ENCODE results near the gene TCF4. TPM values are rescaled to one million over a fixed set of nuclear protein-coding genes. Genes with fewer than 3 reads are reported as not detected.

The TCF4 gene
- total and polyA plus RNA-seq, 2 donors (not counting 1 experiment from before 2014, with no cell fraction given), result 68.5 to 353 TPM

DNA sequence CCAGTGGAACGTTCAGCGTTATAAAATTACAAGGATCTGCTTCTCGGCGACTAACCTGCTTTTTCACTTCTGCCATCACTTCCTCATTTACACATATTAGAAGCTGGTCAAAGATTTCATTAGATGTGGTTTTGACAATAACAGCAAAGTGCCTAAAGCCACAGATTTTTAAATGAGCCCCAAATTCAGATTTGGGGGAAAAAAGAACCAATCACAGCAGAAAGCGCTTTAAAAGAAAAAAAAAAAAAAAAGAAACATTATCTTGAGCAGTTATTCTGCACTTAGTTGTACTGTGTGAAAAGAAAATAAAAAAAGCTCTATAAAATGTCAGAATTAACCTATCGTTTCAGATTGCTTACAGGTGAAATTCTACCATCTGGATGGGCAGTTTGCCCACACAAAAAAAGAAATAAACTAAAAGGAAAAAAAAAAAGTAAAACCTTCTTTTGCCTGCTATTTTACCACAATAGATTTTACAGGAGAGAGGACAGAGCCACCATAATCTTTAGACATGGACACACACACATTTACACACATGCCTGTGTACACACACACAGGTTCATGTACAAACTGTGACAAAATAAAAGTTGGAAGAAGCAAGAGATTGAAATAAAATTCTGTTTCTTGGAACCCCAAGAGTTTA lies 167.2 kb downstream of the TCF4 start:
- Histone ChIP-seq H3K4me3 (ENCODE audit: control extremely low read depth in 1 of 5, extremely low read depth in 1 of 5, insufficient read depth in 1 of 5, low read depth in 2 of 5, low read length in 4 of 5) (peak overlapping the region; percentile 13 to 59 (median 42)), H3K27ac (ENCODE audit: low read length in 2 of 2) (peak overlapping the region; percentile 38 to 85), H3K4me2 (replicated peaks; ENCODE audit: low read depth, low read length, poor library complexity, severe bottlenecking) (peak overlapping the region; percentile 75), H3K9ac (ENCODE audit: low read length) (peak overlapping the region; percentile 67), H4K20me1 (ENCODE audit: control insufficient read depth, insufficient read depth, low read length, poor library complexity, severe bottlenecking) (no peaks in the 10 kb centered on the region), H3K9me3 (ENCODE audit: control extremely low read depth in 1 of 3, control insufficient read depth in 2 of 3, insufficient read depth in 1 of 3, low read length in 2 of 3) (no peaks in the 10 kb centered on the region), H3K27me3 (replicated peaks in 1 of 4; ENCODE audit: control extremely low read depth in 1 of 4, control insufficient read depth in 3 of 4, insufficient read depth in 4 of 4, low read length in 3 of 4) (no peaks in the 10 kb centered on the region), H3K4me1 (ENCODE audit: control insufficient read depth in 2 of 2, insufficient read depth in 2 of 2, low read length in 2 of 2) (peaks cover 36 to 38% of the 10 kb centered on the region in 2 donors), H3K79me2 (ENCODE audit: control insufficient read depth, insufficient read depth, low read length) (no peaks in the 10 kb centered on the region), H3K36me3 (replicated peaks in 1 of 2; ENCODE audit: control extremely low read depth in 1 of 2, control insufficient read depth in 1 of 2, extremely low read depth in 1 of 2, insufficient read depth in 2 of 2, low read length in 1 of 2) (no peaks in the 10 kb centered on the region), H2AFZ (ENCODE audit: insufficient read depth, low read depth, low read length, poor library complexity, severe bottlenecking) (peak overlapping the region; percentile 67)
- intact Hi-C loops (cut with micrococcal nuclease), result no loop called here
- peak; percentile 72 for DNase-seq
- Mint-ChIP-seq H3K9me3 (ENCODE audit: insufficient read depth) (no peaks in the 10 kb centered on the region), H3K4me3 (peak overlapping the region; percentile 83), H3K27ac (peak overlapping the region; percentile 90), H3K27me3 (peaks cover 14% of the 10 kb centered on the region), H3K4me1 (peaks cover 61% of the 10 kb centered on the region)
- no peak for TF ChIP-seq EZH2 (IDR thresholded peaks at IDR 0.05; ENCODE audit: borderline replicate concordance, insufficient read depth, low read depth, low read length, poor library complexity, severe bottlenecking)
- TF ChIP-seq, protein P1, sequence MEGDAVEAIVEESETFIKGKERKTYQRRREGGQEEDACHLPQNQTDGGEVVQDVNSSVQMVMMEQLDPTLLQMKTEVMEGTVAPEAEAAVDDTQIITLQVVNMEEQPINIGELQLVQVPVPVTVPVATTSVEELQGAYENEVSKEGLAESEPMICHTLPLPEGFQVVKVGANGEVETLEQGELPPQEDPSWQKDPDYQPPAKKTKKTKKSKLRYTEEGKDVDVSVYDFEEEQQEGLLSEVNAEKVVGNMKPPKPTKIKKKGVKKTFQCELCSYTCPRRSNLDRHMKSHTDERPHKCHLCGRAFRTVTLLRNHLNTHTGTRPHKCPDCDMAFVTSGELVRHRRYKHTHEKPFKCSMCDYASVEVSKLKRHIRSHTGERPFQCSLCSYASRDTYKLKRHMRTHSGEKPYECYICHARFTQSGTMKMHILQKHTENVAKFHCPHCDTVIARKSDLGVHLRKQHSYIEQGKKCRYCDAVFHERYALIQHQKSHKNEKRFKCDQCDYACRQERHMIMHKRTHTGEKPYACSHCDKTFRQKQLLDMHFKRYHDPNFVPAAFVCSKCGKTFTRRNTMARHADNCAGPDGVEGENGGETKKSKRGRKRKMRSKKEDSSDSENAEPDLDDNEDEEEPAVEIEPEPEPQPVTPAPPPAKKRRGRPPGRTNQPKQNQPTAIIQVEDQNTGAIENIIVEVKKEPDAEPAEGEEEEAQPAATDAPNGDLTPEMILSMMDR (IDR thresholded peaks at IDR 0.05), result no peak
- WGBS (ENCODE audit: insufficient coverage), result no CpG with 5 or more reads among the region's 6 CpGs
- ChIA-PET CTCF (interaction anchor here (0.5 to 1.7 kb wide), 6 partner anchors 14 to 316 kb away, joined by 3 to 4 read pairs (median 3); no protein-coding TSS in a partner anchor), POLR2A (interaction anchor here (0.7 to 1.0 kb wide), 3 partner anchors 76 to 166 kb away, joined by 3 to 7 read pairs (median 5); no protein-coding TSS in a partner anchor)
- peak; percentile 39 for ATAC-seq (ENCODE audit: low read depth)

Measured in B cell (primary cell).